Measurements from ENCODE around the gene MORN1.

DNA sequence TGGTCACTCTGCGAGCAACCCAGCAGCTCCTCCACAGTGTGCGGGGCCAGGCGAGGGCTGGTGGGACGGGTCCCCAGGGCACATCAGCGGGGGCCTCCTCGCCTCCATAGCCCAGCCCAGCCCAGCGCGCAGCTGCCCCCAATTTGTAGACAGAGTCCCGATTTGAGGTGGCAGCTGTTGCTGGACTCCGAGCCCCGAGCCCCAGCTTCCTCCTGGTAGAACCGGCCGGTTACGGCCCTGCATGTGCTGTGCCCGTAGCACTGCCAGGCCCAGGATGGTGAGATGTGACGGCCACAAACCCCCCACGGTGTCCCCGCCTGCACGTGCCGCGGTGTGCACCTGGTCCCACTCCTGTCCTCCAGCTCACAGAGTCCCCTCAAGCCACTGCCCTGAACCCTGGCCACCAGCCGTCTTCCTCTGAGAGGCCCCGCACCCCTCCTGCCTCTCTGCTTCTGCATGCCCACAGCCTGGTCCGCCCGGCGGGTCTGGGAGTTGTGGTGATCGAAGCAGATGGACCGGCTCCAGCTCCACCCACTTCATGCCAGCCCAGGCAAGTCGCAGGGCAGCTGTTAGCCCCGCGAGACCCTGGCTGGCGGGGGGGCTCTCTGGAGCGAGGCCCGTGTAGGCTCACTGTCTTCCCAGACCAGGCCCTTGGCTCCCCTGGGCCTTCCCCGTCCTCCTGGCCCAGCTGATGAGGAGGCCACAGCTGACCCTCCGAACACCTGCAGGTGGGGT, 55.5 kb downstream of the MORN1 start:
- TF ChIP-seq POLR2A (IDR thresholded peaks at IDR 0.05; ENCODE audit: low read depth, low read length): no peak
- no peak for TF ChIP-seq TAF1 (IDR thresholded peaks at IDR 0.05; ENCODE audit: borderline replicate concordance, low read depth, low read length)
- TF ChIP-seq POLR2AphosphoS5 (IDR thresholded peaks at IDR 0.05; ENCODE audit: low read depth, low read length): no peak

Data from GM12892 (cell line).